ENCODE data around the gene UBE2E2. TPM values are rescaled to one million over a fixed set of nuclear protein-coding genes. Genes with fewer than 3 reads are reported as not detected.

Gene UBE2E2
- total RNA-seq, 1 donor from 2014 or later: 89.8 TPM

DNA sequence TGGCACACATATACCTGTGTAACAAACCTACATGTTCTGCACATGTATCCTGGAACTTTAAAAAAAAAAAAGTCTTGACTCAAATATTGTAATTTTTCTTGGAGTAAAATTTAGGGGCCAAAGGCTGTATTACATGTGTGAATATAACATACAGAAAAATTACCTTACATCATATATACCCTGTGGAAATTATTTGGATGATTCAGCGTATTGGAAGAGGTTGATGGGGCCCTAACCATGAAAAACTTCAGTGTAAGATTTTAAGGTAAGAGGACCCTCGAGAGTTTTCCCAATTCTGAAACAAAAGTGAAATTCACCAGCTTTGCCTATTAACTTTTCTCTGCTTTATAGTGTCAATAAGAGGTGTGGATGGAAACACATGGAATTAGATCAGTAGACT lies 56.4 kb downstream of the UBE2E2 start:
- Mint-ChIP-seq H3K4me1 (no peaks in the 10 kb centered on the region), H3K9me3 (peaks cover 5% of the 10 kb centered on the region), H3K27ac (no peak overlapping the region), H3K4me3 (no peak overlapping the region), H3K27me3 (ENCODE audit: insufficient read depth, low read depth) (no peaks in the 10 kb centered on the region), H3K36me3 (peaks cover 5% of the 10 kb centered on the region)
- no peaks in the 10 kb centered on the region for H3K27me3 ChIP-seq
- no peak for TF ChIP-seq EZH2phosphoT487 (IDR thresholded peaks at IDR 0.05)
- TF ChIP-seq, protein P1, sequence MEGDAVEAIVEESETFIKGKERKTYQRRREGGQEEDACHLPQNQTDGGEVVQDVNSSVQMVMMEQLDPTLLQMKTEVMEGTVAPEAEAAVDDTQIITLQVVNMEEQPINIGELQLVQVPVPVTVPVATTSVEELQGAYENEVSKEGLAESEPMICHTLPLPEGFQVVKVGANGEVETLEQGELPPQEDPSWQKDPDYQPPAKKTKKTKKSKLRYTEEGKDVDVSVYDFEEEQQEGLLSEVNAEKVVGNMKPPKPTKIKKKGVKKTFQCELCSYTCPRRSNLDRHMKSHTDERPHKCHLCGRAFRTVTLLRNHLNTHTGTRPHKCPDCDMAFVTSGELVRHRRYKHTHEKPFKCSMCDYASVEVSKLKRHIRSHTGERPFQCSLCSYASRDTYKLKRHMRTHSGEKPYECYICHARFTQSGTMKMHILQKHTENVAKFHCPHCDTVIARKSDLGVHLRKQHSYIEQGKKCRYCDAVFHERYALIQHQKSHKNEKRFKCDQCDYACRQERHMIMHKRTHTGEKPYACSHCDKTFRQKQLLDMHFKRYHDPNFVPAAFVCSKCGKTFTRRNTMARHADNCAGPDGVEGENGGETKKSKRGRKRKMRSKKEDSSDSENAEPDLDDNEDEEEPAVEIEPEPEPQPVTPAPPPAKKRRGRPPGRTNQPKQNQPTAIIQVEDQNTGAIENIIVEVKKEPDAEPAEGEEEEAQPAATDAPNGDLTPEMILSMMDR (IDR thresholded peaks at IDR 0.05): no peak
- TF ChIP-seq EZH2 (IDR thresholded peaks at IDR 0.05): no peak
- H3K79me2 ChIP-seq (ENCODE audit: low read depth): peaks cover 52% of the 10 kb centered on the region
- peaks cover 8% of the 10 kb centered on the region for H4K20me1 ChIP-seq (ENCODE audit: low read depth)
- H3K36me3 ChIP-seq: no peaks in the 10 kb centered on the region
- H3K9me3 ChIP-seq (ENCODE audit: low read depth): no peaks in the 10 kb centered on the region
- H3K27ac ChIP-seq: no peak overlapping the region
- H3K9ac ChIP-seq: no peak overlapping the region
- H3K4me2 ChIP-seq: no peak overlapping the region
- no peak overlapping the region for H2AFZ ChIP-seq (replicated peaks)
- H3K4me1 ChIP-seq: peaks cover 2% of the 10 kb centered on the region
- no peak for DNase-seq (ENCODE audit: low spot score)
- H3F3A ChIP-seq (ENCODE audit: low read depth): no peaks in the 10 kb centered on the region
- no peak overlapping the region for H3K4me3 ChIP-seq

DNA sequence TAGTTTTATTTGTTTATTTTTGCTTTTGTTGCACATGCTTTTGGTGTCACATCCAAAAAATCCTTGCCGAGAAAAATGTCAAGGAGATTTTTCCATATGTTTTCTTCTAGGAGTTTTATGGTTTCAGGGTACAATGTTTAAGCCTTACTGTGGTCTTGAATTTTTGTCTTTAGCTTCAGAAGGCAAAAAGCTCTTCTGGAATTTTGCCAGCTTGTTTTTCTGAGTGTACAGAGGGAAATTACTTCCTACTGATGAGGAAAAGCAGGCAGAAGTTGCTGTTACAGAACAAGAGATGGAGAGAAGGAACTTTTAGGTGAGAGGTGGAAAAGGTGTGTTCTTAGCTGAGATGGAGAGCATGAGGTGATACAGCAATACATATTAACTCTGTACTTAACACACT lies 59.6 kb downstream of the UBE2E2 start:
- Histone ChIP-seq H3K4me1 (no peaks in the 10 kb centered on the region), H3K4me3 (no peak overlapping the region), H3K9me3 (ENCODE audit: low read depth) (no peaks in the 10 kb centered on the region), H3K79me2 (ENCODE audit: low read depth) (peaks cover 25% of the 10 kb centered on the region), H3K4me2 (no peak overlapping the region), H3K27ac (no peak overlapping the region), H4K20me1 (ENCODE audit: low read depth) (no peaks in the 10 kb centered on the region), H3K36me3 (no peaks in the 10 kb centered on the region), H3F3A (ENCODE audit: low read depth) (no peaks in the 10 kb centered on the region), H3K9ac (no peak overlapping the region), H2AFZ (replicated peaks) (no peak overlapping the region), H3K27me3 (no peaks in the 10 kb centered on the region)
- peaks cover 15% of the 10 kb centered on the region for H3K9me3 Mint-ChIP-seq
- no peak overlapping the region for H3K4me3 Mint-ChIP-seq
- H3K27ac Mint-ChIP-seq: no peak overlapping the region
- TF ChIP-seq EZH2 (IDR thresholded peaks at IDR 0.05) (no peak), EZH2phosphoT487 (IDR thresholded peaks at IDR 0.05) (no peak)
- TF ChIP-seq, protein P1 (IDR thresholded peaks at IDR 0.05): no peak
- H3K36me3 Mint-ChIP-seq: peaks cover 11% of the 10 kb centered on the region
- DNase-seq (ENCODE audit: low spot score): no peak
- no peaks in the 10 kb centered on the region for H3K27me3 Mint-ChIP-seq (ENCODE audit: insufficient read depth, low read depth)
- H3K4me1 Mint-ChIP-seq: no peaks in the 10 kb centered on the region

DNA sequence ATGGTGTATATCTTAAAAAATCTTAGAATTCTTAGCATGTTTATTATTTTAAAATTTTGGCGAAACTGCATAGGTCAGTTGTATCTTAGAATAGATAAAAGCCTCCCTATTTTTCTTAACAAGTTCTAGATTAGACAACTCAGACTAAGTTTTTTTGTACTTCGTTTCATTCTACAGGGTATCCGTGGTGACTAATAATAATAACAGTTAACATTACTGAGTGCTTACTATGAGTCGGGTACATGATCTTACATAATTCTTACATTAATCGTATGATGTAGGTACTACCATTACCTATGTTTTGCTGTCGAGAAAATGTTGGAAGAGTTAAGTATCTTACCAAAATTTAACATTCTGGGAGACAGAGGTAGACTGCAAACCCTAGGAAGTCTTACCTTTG lies 60.7 kb downstream of the UBE2E2 start:
- Mint-ChIP-seq H3K27me3 (ENCODE audit: insufficient read depth, low read depth) (no peaks in the 10 kb centered on the region), H3K4me1 (no peaks in the 10 kb centered on the region)
- H3K4me3 ChIP-seq: no peak overlapping the region

More for the DNA sequence above, 60.7 kb downstream of the UBE2E2 start:
- H3K4me2 ChIP-seq: no peak overlapping the region
- H3K79me2 ChIP-seq (ENCODE audit: low read depth): peaks cover 16% of the 10 kb centered on the region
- no peaks in the 10 kb centered on the region for H3K9me3 ChIP-seq (ENCODE audit: low read depth)
- H3K4me1 ChIP-seq: no peaks in the 10 kb centered on the region
- no peak overlapping the region for H3K4me3 Mint-ChIP-seq
- no peaks in the 10 kb centered on the region for H3F3A ChIP-seq (ENCODE audit: low read depth)
- no peaks in the 10 kb centered on the region for H3K36me3 ChIP-seq
- no peak overlapping the region for H3K27ac ChIP-seq
- H3K9me3 Mint-ChIP-seq: peaks cover 11% of the 10 kb centered on the region
- peaks cover 7% of the 10 kb centered on the region for H3K36me3 Mint-ChIP-seq
- TF ChIP-seq EZH2 (IDR thresholded peaks at IDR 0.05): no peak
- TF ChIP-seq, protein P1 (IDR thresholded peaks at IDR 0.05): no peak
- TF ChIP-seq EZH2phosphoT487 (IDR thresholded peaks at IDR 0.05): no peak
- DNase-seq (ENCODE audit: low spot score): no peak
- no peaks in the 10 kb centered on the region for H3K27me3 ChIP-seq
- H3K9ac ChIP-seq: no peak overlapping the region
- H3K27ac Mint-ChIP-seq: no peak overlapping the region
- no peak overlapping the region for H2AFZ ChIP-seq (replicated peaks)
- no peaks in the 10 kb centered on the region for H4K20me1 ChIP-seq (ENCODE audit: low read depth)
